HG02759 (cell line): Measurements from ENCODE around the gene MDGA2.

Experiments used
- ATAC-seq: cut with Tn5 transposase; IDR thresholded peaks from one replicate; pipeline ENCODE4 v1.9.1; 2021; ENCODE audit warnings: mild to moderate bottlenecking, moderate library complexity; ENCODE audit not compliant: unreplicated experiment

MDGA2 gene

DNA sequence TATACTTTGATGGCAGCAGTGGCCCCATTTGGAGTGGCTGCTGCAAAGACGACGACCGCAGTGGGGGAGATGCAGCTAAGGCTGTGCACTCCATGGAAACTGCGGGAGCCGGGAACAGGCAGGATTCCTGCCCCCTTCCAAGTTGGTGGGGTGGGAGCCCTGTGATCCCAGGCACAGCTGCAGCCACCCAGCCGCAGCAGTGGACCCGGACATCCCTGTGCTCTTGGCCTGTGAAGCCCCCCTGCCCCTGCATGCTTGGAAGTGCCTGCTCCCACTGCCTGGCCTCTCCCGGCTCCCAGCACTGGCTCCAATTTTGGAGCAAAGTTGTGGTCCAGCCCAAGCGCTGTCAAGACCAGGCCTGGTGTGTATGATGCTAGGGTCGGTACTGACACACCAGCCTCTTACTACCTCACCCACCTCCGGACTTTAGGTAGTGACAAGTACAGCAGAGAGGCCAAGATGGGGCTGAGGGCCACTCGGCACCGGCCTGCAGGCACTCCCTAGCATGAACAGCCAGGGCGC, 521.1 kb downstream of the MDGA2 start:
- ATAC-seq: no peak

DNA sequence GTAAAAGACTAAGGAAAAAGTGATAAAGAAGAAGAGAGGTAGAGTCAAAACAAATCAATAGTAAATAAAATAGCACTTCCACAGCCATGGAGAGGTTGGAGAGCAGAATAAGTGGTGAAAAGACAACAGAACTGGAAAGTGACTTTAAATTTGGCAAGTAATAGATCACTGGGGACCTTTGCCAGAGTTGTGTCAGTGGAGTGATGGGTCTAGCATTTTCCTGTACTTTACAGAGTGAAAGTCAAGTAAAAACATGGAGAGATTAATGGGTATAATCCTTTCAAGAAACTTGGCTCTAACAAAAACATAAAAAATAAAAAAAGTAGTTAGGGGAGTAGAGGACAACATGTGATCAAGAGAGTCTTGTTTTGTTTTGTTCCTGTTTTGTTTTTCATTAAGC, 521.7 kb downstream of the MDGA2 start:
- ATAC-seq: no peak

DNA sequence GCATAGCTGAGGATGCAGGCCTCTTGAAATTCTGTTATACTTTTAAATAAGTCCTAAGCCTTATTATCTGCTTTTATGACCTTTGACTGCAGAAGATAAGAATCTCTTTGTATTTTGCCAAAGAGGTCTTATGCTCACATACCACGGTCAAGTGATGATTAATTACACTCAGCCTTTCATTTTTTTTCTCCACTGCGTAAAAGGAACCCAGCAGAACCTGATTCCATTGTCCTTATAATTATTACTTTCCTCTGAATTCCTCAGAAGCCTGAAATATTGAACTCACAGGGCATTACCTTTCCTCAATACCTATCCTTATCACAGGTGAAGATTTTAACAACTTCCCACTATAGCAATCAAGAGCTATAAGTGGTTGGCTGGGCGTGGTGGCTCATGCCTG, 525.1 kb downstream of the MDGA2 start:
- ATAC-seq: no peak

DNA sequence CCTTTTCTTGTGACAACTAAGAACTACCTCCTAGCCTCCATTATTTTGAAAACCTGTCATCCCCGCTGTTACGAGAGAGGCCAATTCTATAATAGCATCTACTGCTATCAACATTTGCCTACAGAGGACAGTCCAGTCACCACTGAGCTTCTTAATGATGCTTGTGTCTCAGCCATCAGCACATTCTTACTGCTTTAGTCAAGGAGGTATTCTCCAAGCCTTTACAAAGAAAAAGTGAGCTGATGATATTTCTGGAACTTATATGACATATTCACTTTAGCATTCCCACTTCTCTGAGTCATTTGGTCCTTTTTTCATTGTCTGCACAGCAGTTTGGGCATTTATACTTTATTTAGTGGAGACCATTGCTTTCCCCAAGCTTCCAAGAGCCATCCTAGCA, 526.1 kb downstream of the MDGA2 start:
- no peak for ATAC-seq

DNA sequence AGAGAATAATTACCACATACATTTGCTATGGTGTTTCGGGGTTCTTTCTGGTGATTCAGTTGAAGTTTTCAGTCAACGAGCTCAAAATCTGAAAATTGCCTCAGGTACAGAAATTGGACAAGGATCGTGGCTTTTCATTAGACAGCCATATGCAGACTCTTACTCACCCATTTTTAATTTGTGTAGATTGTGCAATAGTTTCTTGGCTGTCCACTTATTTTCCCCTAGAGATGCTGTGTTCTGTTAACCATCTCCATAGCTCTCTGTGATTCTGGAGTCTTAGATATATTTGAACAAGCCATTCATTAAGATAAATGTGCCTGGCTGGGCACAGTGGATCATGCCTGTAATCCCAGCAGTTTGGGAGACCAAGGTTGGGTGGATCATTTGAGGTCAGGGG, 526.7 kb downstream of the MDGA2 start:
- no peak for ATAC-seq

DNA sequence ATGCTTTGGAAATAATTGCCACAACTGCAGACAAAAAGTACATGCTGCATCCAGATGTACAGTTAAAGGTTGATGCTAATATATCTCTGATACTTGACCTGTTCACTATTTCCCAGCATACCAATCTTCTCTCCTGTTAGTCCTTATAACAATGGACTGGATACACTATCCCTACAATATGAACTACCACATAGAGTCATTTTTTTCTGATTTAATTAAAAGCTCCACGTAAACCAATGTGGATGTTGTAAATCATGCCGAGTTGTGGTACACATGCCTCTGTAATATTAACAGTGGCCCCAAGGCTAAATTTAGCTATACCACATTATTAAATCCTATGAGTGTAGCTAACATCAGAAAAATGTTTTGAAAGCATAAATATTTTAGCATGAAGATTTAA, 554.8 kb downstream of the MDGA2 start:
- ATAC-seq: no peak

DNA sequence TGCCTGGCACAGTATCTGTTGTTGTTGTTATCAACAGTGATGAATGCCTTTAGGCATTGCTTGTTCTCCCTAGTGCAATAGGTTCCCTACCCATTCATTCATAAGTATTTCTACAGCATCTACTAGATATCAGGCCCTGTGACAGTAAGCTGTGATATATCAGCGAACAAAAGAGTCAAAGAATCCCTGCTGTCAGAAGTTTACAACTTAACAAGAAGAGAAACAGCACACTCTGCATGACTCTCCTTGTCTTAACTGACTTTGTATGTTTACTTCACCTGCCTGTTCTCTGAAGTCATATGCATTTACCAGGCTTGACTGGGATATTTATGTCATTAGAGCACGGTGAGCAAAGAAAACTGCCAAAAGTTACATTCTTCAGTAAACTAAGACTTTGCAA, 571.6 kb downstream of the MDGA2 start:
- ATAC-seq: no peak

DNA sequence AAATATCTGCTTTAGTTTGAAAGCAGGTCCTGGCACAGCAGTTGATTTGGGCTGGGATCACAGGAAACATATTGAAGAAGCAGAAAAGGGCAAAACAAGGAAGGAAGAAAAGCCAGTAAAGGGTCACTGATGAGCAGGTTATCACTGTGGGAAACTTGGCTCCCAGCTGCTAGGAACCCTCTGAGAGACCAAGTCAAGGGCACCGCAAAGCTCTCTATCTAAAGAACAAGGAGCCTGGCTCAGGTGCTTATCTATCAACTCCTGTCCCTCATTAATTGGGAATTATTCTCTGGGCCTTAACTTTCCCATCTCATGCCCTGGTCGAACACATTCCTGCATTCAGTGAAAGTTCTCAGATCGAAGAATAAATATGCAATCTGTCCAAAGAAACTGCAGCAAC, 572.9 kb downstream of the MDGA2 start:
- ATAC-seq: no peak

DNA sequence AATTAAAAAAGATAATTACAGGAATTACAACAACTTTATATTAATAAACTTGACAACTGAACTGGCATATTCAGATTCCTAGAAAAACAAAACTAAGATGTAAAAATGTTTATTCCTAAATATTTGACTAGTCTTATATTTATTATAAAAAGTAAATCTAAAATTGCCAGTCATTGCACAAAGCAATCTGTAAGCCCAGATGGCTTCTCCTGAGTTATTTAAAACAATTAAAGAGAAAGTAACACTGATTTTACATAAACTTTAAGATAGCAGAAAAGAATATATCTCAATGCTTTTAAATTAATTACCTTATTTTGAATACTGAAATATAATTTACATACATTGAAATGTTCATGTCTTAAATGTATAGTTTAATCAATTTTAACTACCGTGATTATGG, 589.7 kb downstream of the MDGA2 start:
- ATAC-seq: no peak

DNA sequence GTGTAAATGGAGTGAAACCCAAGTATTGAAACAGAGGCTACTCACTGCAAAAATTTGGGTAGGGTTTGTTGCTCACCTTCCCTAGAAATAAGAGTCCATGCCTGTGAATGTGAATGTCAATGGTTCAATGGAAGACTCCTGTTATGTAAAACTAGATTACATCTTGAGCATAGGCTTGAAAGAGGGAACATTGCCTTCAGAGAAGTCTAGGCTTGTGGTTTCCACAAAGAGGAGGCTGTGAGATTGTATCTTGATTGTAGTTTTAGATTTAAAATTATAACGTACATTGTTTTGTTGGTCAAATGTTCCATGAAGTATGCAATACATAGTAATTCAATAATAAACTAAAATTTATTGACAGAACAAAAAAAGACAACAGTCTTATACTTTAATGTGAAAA, 610.1 kb downstream of the MDGA2 start:
- ATAC-seq: no peak

DNA sequence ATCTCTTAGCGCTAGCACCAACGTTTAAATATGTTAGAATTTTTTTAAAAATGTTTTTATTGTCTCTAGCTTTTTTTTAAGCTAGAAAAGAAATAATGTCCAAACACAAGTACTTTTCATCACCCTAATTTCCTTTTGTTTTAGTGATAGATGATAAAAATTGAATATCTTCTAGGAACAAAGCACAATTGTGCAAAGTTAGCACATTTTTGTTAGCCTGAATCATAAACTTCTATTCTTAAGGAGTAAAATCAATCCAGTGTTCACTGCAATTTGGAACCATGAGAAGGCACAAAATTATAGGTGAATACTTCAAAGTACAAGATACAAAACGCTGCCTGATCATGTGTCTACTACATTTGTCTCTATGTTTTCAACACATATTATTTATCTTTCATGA, 615.4 kb downstream of the MDGA2 start:
- no peak for ATAC-seq

DNA sequence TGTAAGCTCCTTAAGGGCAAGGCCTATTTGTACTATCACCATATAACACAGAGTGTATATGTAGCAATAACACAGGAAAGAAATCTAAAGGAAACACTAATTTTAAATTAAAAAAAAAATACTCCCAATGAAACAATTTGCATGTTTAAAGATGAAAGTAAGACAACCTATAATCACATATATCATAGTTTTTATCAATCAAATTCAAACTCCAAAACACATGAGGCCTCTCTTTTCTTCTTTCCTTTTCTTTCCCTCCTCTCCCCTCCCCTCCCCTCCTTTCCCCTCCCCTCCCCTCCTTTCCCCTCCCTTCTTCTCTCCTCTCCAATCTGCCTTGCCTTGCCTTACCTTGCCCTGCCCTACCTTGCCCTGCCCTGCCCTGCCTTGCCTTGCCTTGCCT, 618.0 kb downstream of the MDGA2 start:
- no peak for ATAC-seq

DNA sequence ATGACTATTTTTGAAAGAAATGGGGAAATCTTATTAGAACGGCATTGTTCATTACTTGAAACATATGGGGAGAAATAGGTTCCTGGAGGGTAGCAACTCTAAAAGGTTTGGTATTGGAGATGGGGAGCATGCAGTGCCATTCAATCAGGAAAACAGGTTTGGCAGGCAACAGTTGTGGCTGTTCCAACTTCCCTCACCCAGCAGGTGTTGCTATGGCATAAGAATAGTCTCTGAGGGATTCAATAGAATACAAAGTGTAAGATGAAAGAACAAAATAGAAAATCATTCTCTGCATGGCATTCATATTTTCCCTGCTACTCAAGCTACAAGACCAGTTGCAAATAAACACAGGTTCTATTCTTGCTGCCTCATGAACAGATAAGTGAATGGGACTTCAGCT, 630.6 kb downstream of the MDGA2 start:
- ATAC-seq: no peak

DNA sequence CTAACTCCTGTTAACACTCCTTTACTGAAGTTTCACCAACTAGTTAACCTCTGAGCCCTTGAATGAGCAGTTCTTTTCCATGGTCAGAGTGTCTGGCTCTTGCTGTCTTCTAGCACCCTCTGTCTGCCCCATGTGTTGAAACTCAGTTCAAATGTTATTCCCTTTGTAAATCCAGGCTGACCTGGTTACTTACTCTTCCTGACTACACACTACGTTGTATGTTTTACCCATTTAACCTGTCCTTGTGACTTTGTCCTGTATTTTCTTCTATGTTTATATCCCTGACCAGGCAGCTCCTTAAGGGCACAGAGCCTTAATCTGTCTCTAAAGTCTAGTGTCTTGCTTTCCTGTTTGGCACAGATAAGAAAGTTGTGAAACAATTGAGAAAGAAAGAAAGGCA, 634.9 kb downstream of the MDGA2 start:
- no peak for ATAC-seq

DNA sequence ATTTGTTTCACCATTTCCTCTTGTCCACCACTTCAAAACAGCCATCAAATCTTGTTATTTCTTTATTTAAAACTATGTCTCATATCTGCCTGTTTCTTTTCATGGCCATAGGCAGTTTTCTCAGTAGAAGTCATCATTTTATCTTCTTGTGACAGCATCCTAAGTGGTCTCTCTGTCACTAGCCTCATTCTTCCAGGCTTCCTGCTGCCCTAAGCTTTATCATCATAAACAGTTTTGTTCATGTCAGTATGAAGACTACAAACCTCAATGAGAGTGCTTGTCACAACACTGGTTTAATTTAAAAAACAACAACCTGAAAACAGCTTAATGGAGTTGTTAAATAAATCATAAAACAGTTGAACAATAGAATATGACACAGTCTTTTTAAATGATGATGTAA, 636.1 kb downstream of the MDGA2 start:
- ATAC-seq: no peak

DNA sequence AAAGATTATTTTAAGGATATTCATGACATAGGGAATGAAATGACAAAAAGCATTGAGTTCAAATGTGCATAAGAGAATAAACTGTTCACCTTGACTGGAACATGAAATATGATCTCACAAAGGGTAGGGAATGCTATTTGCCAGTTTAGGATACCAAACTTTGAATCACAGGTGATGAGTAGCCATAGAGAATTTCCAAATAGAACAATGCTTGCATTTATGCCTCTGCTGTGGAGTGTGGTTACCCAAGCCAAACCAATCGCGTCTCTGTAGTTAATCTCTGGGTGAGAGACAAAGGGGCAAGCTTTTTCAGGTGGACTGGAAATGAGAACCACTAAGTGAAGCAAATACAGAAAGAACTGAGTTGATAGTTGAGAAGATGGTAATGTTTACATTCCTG, 652.7 kb downstream of the MDGA2 start:
- no peak for ATAC-seq

DNA sequence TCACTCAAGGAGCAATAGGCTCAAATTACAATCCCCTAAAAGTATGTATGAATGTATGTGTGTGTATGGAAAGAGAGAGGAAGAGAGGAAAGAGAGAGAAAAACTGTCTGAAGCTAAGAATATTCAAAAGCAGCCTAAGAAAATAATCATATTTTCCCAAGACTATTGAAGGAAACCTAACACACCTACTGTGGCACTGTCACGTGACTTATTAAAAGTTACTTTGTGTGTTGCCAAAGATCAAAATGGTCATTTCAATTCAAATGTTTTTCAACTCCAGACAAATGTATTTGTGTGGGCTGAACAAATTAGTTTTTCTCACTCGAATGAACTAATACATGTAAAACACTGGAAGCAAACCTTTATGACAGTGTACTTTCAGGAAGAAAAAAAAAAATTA, 654.9 kb downstream of the MDGA2 start:
- no peak for ATAC-seq

DNA sequence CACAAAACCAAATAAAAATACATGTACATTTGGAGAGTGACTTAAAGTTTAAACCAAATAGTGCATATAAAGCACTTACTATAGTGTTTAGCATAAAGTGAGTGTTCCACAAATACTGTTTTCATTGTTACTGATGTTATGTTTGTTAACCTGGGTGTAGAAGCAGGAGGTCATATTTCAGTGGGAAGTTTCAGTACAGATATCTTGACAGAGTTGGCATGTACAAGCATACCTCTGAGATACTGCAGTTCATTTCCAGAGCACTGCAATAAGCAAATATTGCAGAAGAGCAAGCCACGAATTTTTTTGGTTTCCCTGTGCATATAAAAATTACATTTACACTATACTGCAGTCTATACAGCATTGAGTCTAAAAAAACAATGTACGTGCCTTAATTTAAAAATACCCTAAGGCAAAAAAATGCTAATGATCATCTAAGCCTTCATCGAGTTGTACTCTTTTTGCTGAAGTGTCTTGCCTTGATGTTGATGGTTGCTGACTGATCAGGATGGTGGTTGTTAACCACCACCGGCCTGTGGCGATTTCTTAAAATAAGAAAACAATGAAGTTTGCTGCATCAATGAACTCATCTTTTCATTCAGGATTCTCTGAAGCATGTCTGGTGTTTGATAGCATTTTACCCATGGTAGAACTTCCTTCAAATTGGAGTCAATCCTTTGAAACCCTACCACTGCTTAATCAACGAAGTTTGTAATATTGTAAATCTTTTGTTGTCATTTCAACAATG, 662.7 kb downstream of the MDGA2 start:
- ATAC-seq: no peak

DNA sequence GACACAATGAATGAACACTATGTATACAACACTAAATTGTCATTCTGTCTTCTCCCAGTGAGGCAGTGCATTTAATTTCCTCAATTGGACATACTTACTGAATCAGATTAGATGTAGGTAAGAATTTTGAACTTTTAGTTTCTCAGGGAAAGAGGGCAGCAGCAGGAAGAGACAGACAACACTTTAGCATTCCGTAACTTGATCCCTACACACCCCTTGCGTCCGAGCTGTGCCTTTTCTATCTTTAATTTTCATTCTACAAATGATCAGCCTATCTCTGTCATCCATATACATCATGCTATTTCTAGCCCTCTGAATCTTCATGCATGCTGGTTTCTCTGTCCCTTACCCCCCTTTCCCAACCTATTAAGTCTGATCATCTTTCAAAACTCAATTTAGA, 665.8 kb downstream of the MDGA2 start:
- ATAC-seq: no peak

DNA sequence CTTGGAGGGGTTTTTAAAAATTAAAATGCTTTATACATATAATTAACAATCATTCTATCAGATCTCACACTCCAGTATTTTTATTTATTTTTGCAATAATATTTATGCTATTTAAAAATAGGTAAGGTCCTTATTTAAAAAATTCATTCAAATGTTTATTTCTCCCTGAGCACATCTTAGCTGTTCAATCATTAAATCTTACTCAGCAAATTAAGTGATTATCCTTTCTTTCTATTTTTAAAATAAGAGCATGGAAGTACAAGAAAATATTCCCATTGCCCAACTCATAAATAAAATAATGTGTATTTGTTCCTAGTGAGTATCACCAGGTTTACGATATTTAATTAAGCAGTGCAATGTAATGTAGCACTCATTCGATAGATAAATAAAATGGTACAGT, 666.7 kb downstream of the MDGA2 start:
- no peak for ATAC-seq

DNA sequence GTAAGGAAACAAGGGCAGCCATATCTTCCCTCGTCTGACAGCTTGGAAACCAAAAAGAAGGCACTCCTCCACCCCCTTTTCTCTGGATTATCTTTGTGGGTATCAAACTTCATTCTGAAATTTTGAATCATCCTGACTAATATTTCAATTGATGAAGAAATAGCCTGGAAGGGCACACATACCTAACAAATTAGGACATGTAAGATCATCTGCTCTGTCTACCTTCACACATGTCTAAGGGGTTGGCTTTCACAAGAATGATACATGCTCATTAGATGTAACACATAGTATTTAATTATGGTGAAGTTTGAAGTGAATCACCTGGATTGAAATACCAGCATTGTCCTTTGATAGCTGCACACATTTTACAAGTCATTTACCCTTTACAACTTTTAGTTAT, 675.7 kb downstream of the MDGA2 start:
- no peak for ATAC-seq

DNA sequence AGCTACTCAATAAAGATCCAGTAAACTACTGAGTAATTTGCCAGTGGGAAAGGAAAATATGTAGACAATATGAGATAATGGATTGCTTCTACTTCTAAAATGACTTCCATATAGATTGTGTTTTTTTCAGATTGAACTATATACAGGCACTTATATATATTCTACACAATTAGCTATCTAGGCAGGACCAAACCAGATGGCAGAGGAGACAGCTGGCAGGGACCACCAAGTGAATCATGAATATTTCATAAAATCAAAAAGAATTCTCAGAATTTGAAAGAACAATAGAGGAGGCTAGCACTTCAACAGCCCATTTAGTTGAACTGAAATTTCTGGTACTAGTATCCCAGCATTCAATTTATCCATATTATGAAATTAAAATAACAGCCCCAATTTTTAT, 685.8 kb downstream of the MDGA2 start:
- ATAC-seq: no peak

DNA sequence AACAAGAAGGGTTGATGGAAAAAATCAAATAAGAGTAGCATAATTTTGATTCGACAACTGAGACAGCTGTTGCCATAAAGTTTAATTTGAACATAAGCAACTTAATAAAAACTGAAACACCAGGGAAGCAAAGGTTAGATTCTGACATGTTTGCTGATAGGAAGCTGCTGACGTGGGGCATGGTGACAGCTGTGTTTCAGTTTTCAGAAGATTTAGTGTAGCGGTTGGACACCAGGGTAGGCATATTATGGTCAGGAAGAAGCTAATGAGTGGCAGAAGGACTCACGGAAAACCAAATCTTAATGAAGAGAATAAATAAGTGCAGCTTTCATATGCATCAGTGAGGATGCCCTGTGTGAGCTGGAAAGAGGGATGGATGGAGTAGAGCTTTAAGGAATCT, 687.1 kb downstream of the MDGA2 start:
- ATAC-seq: no peak
